ENCODE data around the gene SYNGR2. TPM values are rescaled to one million over a fixed set of nuclear protein-coding genes. Genes with fewer than 3 reads are reported as not detected.

SYNGR2 gene
- total RNA-seq, 2 donors from 2014 or later: 133 to 284 TPM

DNA sequence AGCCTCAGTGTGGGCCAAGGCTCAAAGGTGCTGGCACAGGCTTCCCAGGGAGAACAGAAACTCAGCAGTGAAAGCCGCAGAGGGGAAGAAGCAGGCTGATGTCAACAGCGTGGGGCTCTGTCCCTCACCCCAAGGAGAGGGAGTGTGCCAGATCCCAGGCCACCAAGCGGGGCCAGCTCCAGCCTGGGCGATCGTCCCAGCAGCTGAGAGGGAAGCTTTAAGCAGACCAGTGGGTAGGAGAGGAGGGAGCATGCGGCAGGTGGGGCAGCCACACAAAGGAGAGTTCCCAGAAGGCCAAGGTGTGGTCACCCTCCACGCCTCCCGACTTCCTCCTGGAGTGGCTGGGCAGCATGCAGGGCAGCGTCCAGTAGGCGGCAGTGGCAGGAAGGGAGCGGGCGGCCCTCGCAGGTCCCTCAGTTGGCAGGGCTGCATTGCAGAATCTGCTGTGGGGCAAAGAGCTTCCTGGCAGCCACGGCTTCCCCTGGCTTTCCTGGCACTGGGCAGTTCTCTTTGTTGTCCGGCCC, 6.0 kb downstream of the SYNGR2 start:
- no peaks in the 10 kb centered on the region for H3K27me3 ChIP-seq (replicated peaks; ENCODE audit: insufficient read depth)
- peak overlapping the region; percentile 76 to 95 for H3K27ac ChIP-seq
- TF ChIP-seq POLR2AphosphoS5 (IDR thresholded peaks at IDR 0.05) (peak; percentile 76), POLR2A (IDR thresholded peaks at IDR 0.05) (peak; percentile 38)
- TF ChIP-seq, protein P1, sequence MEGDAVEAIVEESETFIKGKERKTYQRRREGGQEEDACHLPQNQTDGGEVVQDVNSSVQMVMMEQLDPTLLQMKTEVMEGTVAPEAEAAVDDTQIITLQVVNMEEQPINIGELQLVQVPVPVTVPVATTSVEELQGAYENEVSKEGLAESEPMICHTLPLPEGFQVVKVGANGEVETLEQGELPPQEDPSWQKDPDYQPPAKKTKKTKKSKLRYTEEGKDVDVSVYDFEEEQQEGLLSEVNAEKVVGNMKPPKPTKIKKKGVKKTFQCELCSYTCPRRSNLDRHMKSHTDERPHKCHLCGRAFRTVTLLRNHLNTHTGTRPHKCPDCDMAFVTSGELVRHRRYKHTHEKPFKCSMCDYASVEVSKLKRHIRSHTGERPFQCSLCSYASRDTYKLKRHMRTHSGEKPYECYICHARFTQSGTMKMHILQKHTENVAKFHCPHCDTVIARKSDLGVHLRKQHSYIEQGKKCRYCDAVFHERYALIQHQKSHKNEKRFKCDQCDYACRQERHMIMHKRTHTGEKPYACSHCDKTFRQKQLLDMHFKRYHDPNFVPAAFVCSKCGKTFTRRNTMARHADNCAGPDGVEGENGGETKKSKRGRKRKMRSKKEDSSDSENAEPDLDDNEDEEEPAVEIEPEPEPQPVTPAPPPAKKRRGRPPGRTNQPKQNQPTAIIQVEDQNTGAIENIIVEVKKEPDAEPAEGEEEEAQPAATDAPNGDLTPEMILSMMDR (IDR thresholded peaks at IDR 0.05): peak; percentile 33 to 89 (median 72)
- intact Hi-C loops (cut with DNase I): loop anchor here (10.0 kb wide), 1 partner anchor 130 kb away; no protein-coding TSS in a partner anchor
- H3K36me3 ChIP-seq: peaks cover 0 to 6% of the 10 kb centered on the region in 2 donors
- no peak overlapping the region for H3K4me3 ChIP-seq
- H3K9me3 ChIP-seq: no peaks in the 10 kb centered on the region
- peaks cover 18% of the 10 kb centered on the region for H3K4me1 ChIP-seq (replicated peaks)
- DNase-seq (ENCODE audit: low spot score): peak; percentile 84
- WGBS: 41% methylated on average over 6 of the region's 15 CpGs

DNA sequence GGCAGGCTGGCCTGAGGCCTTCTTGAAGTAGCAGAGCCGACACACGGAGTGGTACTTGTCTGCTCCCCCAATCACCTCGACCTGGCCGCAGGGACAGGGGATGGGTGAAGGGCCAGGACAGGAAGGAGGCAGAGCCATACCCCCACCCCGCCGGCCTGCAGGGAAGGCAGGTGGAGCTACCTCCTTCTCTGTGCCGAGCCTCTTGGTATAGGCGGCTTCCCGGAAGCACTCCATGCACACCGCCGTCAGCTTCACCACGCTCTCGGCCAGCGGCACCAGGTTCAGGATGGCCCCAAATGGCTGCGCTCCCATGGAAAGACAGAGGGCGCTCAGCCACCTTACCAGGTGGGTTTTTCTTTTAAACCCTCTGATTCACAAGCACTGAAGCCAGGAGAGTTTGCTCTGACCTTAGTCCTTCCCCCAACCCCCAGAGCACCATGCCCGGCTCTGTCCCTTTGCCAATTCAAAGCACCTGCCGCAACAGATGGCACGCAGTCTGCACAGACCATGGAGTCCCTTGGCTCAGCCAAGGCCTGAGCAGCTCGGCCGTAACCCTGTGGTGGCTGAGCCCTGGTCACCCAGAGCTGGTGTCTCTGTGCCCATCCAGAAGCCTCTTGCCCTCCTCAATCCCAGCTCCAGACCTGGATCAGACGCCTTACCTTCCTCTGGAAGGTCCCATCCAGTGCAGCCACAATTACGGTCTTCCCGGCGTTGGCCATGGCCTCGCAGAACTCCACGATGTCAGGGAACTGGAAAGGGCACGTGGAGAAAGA, 6.7 kb downstream of the SYNGR2 start:
- Histone ChIP-seq H3K27ac (peak overlapping the region; percentile 76 to 95), H3K4me1 (replicated peaks) (peaks cover 18% of the 10 kb centered on the region), H3K4me3 (no peak overlapping the region), H3K9me3 (no peaks in the 10 kb centered on the region), H3K36me3 (peaks cover 0 to 6% of the 10 kb centered on the region in 2 donors), H3K27me3 (replicated peaks; ENCODE audit: insufficient read depth) (no peaks in the 10 kb centered on the region)
- TF ChIP-seq, protein P1 (IDR thresholded peaks at IDR 0.05): peak in 1 of 4 experiments; percentile 1
- no peak for TF ChIP-seq POLR2A (IDR thresholded peaks at IDR 0.05)
- WGBS: 75% methylated on average over 28 of the region's 28 CpGs
- intact Hi-C loops (cut with DNase I): loop anchor here (10.0 kb wide), 1 partner anchor 130 kb away; no protein-coding TSS in a partner anchor
- DNase-seq (ENCODE audit: low spot score): no peak

- H3K27me3 ChIP-seq (replicated peaks; ENCODE audit: insufficient read depth): no peaks in the 10 kb centered on the region
- H3K9me3 ChIP-seq: no peaks in the 10 kb centered on the region
- no peak for DNase-seq (ENCODE audit: low spot score)
- H3K36me3 ChIP-seq: peaks cover 0 to 6% of the 10 kb centered on the region in 2 donors
- 67% methylated on average over 14 of the region's 14 CpGs for WGBS
- H3K4me1 ChIP-seq (replicated peaks): peaks cover 18% of the 10 kb centered on the region
- intact Hi-C loops (cut with DNase I): loop anchor here (10.0 kb wide), 1 partner anchor 131 kb away; no protein-coding TSS in a partner anchor
- peak overlapping the region; percentile 76 to 95 for H3K27ac ChIP-seq
- no peak overlapping the region for H3K4me3 ChIP-seq
- TF ChIP-seq POLR2AphosphoS5 (IDR thresholded peaks at IDR 0.05) (no peak), POLR2A (IDR thresholded peaks at IDR 0.05) (no peak)
- TF ChIP-seq, protein P1 (IDR thresholded peaks at IDR 0.05): no peak
These were observed 7.2 kb downstream of the SYNGR2 start for GRCh38 chr17:78175643-78175981.

- H3K36me3 ChIP-seq: peaks cover 0 to 5% of the 10 kb centered on the region in 2 donors
- DNase-seq (ENCODE audit: low spot score): peak; percentile 73
- H3K27me3 ChIP-seq (replicated peaks; ENCODE audit: insufficient read depth): no peaks in the 10 kb centered on the region
- H3K4me1 ChIP-seq (replicated peaks): peaks cover 18% of the 10 kb centered on the region
- intact Hi-C loops (cut with DNase I): loop anchor here (2.0 to 10.0 kb wide), 2 partner anchors 64 to 132 kb away; no protein-coding TSS in a partner anchor
- WGBS: 22% methylated on average over 14 of the region's 14 CpGs
- no peaks in the 10 kb centered on the region for H3K9me3 ChIP-seq
- peak; percentile 43 for TF ChIP-seq POLR2AphosphoS5 (IDR thresholded peaks at IDR 0.05)
- TF ChIP-seq POLR2A (IDR thresholded peaks at IDR 0.05): no peak
- TF ChIP-seq, protein P1 (IDR thresholded peaks at IDR 0.05): peak; percentile 56 to 93 (median 79)
- H3K4me3 ChIP-seq: no peak overlapping the region
- H3K27ac ChIP-seq: peak overlapping the region in 1 of 2 donors; percentile 23
These were observed 8.2 kb downstream of the SYNGR2 start for GRCh38 chr17:78176548-78177025.

Measured in prostate gland (tissue), 2 donors.